ENCODE measurements around the gene PARM1. TPM values are rescaled to one million over a fixed set of nuclear protein-coding genes. Genes with fewer than 3 reads are reported as not detected.

PARM1 gene
- total and polyA plus RNA-seq, 2 donors (not counting 1 experiment from before 2014, with no cell fraction given) = 7.8 to 10.4 TPM

DNA sequence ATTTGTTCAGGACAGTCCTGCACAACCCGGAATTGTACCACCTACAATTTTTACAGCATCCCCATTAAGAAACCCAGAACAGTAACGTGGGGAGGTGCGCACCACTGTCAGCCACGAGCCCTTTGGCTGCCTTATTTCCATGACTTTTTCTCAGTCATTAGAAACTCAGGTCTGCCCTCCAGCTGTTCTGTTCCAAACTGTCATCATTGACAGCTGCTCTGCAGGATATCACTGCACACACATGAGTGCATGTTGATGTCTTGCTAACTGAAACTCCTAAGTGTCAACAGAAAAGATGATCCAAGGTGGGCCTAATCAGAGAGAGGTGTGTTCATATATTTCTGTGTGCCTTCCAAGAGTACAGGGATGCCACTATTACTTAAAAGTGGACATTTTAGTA lies 123.4 kb downstream of the PARM1 start:
- Histone ChIP-seq H3K4me2 (replicated peaks; ENCODE audit: low read depth, low read length, poor library complexity, severe bottlenecking) (no peak overlapping the region), H2AFZ (ENCODE audit: insufficient read depth, low read depth, low read length, poor library complexity, severe bottlenecking) (no peak overlapping the region), H3K79me2 (ENCODE audit: control insufficient read depth, insufficient read depth, low read length) (no peaks in the 10 kb centered on the region), H4K20me1 (ENCODE audit: control insufficient read depth, insufficient read depth, low read length, poor library complexity, severe bottlenecking) (no peaks in the 10 kb centered on the region), H3K9me3 (ENCODE audit: control extremely low read depth in 1 of 3, control insufficient read depth in 2 of 3, insufficient read depth in 1 of 3, low read length in 2 of 3) (no peaks in the 10 kb centered on the region), H3K9ac (ENCODE audit: low read length) (no peak overlapping the region), H3K4me1 (ENCODE audit: control insufficient read depth in 2 of 2, insufficient read depth in 2 of 2, low read length in 2 of 2) (no peaks in the 10 kb centered on the region), H3K27ac (ENCODE audit: low read length in 2 of 2) (no peak overlapping the region), H3K36me3 (replicated peaks in 1 of 2; ENCODE audit: control extremely low read depth in 1 of 2, control insufficient read depth in 1 of 2, extremely low read depth in 1 of 2, insufficient read depth in 2 of 2, low read length in 1 of 2) (no peaks in the 10 kb centered on the region), H3K4me3 (ENCODE audit: control extremely low read depth in 1 of 5, extremely low read depth in 1 of 5, insufficient read depth in 1 of 5, low read depth in 2 of 5, low read length in 4 of 5) (no peak overlapping the region), H3K27me3 (replicated peaks in 1 of 4; ENCODE audit: control extremely low read depth in 1 of 4, control insufficient read depth in 3 of 4, insufficient read depth in 4 of 4, low read length in 3 of 4) (no peaks in the 10 kb centered on the region)
- H3K9me3 Mint-ChIP-seq (ENCODE audit: insufficient read depth) = no peaks in the 10 kb centered on the region
- H3K4me3 Mint-ChIP-seq = no peak overlapping the region
- TF ChIP-seq, protein P1, sequence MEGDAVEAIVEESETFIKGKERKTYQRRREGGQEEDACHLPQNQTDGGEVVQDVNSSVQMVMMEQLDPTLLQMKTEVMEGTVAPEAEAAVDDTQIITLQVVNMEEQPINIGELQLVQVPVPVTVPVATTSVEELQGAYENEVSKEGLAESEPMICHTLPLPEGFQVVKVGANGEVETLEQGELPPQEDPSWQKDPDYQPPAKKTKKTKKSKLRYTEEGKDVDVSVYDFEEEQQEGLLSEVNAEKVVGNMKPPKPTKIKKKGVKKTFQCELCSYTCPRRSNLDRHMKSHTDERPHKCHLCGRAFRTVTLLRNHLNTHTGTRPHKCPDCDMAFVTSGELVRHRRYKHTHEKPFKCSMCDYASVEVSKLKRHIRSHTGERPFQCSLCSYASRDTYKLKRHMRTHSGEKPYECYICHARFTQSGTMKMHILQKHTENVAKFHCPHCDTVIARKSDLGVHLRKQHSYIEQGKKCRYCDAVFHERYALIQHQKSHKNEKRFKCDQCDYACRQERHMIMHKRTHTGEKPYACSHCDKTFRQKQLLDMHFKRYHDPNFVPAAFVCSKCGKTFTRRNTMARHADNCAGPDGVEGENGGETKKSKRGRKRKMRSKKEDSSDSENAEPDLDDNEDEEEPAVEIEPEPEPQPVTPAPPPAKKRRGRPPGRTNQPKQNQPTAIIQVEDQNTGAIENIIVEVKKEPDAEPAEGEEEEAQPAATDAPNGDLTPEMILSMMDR (IDR thresholded peaks at IDR 0.05) = no peak
- no peak for TF ChIP-seq EZH2 (IDR thresholded peaks at IDR 0.05; ENCODE audit: borderline replicate concordance, insufficient read depth, low read depth, low read length, poor library complexity, severe bottlenecking)
- no peaks in the 10 kb centered on the region for H3K4me1 Mint-ChIP-seq
- ATAC-seq (ENCODE audit: low read depth) (no peak), DNase-seq (no peak)
- ChIA-PET POLR2A (no interaction called here), CTCF (no interaction called here)
- intact Hi-C loops (cut with micrococcal nuclease) = no loop called here
- 91% methylated on average over 4 of the region's 4 CpGs for WGBS (ENCODE audit: insufficient coverage)
- H3K27ac Mint-ChIP-seq = no peak overlapping the region
- no peaks in the 10 kb centered on the region for H3K27me3 Mint-ChIP-seq

DNA sequence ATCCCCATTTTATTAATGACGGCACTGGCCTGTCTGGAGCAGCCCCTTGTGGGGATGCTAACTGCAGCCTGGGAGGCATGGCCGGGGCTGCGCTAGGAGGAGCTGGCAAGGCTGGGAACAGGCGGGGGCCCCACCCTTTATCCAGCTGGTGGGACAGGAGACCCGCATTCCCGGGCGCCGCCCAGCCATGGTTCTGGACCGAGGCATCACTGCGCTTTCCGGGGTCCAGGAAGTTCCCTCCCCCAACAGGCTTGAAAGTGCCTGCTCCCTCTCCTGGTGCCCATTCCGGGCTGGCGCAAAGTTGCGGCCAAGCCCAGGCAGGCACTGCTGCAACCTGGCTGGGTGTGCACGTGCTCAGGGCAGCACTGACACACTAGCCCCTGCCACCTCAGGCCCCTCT lies 124.5 kb downstream of the PARM1 start:
- POLR2A ChIA-PET = no interaction called here
- ATAC-seq (ENCODE audit: low read depth) = no peak
- intact Hi-C loops (cut with micrococcal nuclease) = no loop called here
- Histone ChIP-seq H2AFZ (ENCODE audit: insufficient read depth, low read depth, low read length, poor library complexity, severe bottlenecking) (no peak overlapping the region), H3K27me3 (replicated peaks in 1 of 4; ENCODE audit: control extremely low read depth in 1 of 4, control insufficient read depth in 3 of 4, insufficient read depth in 4 of 4, low read length in 3 of 4) (no peaks in the 10 kb centered on the region), H3K4me3 (ENCODE audit: control extremely low read depth in 1 of 5, extremely low read depth in 1 of 5, insufficient read depth in 1 of 5, low read depth in 2 of 5, low read length in 4 of 5) (no peak overlapping the region), H3K9me3 (ENCODE audit: control extremely low read depth in 1 of 3, control insufficient read depth in 2 of 3, insufficient read depth in 1 of 3, low read length in 2 of 3) (no peaks in the 10 kb centered on the region), H3K4me2 (replicated peaks; ENCODE audit: low read depth, low read length, poor library complexity, severe bottlenecking) (no peak overlapping the region), H3K4me1 (ENCODE audit: control insufficient read depth in 2 of 2, insufficient read depth in 2 of 2, low read length in 2 of 2) (no peaks in the 10 kb centered on the region), H3K27ac (ENCODE audit: low read length in 2 of 2) (no peak overlapping the region), H3K36me3 (replicated peaks in 1 of 2; ENCODE audit: control extremely low read depth in 1 of 2, control insufficient read depth in 1 of 2, extremely low read depth in 1 of 2, insufficient read depth in 2 of 2, low read length in 1 of 2) (no peaks in the 10 kb centered on the region), H4K20me1 (ENCODE audit: control insufficient read depth, insufficient read depth, low read length, poor library complexity, severe bottlenecking) (no peaks in the 10 kb centered on the region), H3K9ac (ENCODE audit: low read length) (no peak overlapping the region), H3K79me2 (ENCODE audit: control insufficient read depth, insufficient read depth, low read length) (no peaks in the 10 kb centered on the region)
- H3K4me3 Mint-ChIP-seq = no peak overlapping the region
- no peak overlapping the region for H3K27ac Mint-ChIP-seq
- no peaks in the 10 kb centered on the region for H3K27me3 Mint-ChIP-seq
- no peak for DNase-seq
- 97% methylated on average over 14 of the region's 15 CpGs for WGBS (ENCODE audit: insufficient coverage)
- TF ChIP-seq, protein P1 (IDR thresholded peaks at IDR 0.05) = no peak
- no peak for TF ChIP-seq EZH2 (IDR thresholded peaks at IDR 0.05; ENCODE audit: borderline replicate concordance, insufficient read depth, low read depth, low read length, poor library complexity, severe bottlenecking)
- no peaks in the 10 kb centered on the region for H3K9me3 Mint-ChIP-seq (ENCODE audit: insufficient read depth)
- no peaks in the 10 kb centered on the region for H3K4me1 Mint-ChIP-seq
- CTCF ChIA-PET = no interaction called here
